Stimulated activated CD4-positive, alpha-beta T cell treated with anti-CD3 and anti-CD28 coated beads, TNF-alpha, amount 100 ng/mL, for 4 hours (primary cell): Measurements from ENCODE around the gene KBTBD12.

Source experiments
- DNase-seq, 3 experiments: peaks; one replicate each; pipeline ENCODE4 v3.0.0-alpha.2; 2020; ENCODE audit warnings: low read depth in 3 of 3

The KBTBD12 gene

GRCh38 chr3:127953091-127954035 is 38.3 kb downstream of the KBTBD12 start:
- DNase-seq, result no peak

GRCh38 chr3:127954640-127955039 is 39.6 kb downstream of the KBTBD12 start:
- no peak for DNase-seq

- DNase-seq, result no peak
Observed at GRCh38 chr3:127955728-127956127, 40.7 kb downstream of the KBTBD12 start.

GRCh38 chr3:127959041-127959440 is 44.0 kb downstream of the KBTBD12 start:
- no peak for DNase-seq

GRCh38 chr3:127959873-127960272 is 44.8 kb downstream of the KBTBD12 start:
- no peak for DNase-seq

- no peak for DNase-seq
Observed at GRCh38 chr3:127960421-127960965, 45.5 kb downstream of the KBTBD12 start.

- no peak for DNase-seq
Observed at GRCh38 chr3:127961124-127961523, 46.1 kb downstream of the KBTBD12 start.

GRCh38 chr3:127961963-127962362 is 46.9 kb downstream of the KBTBD12 start:
- no peak for DNase-seq

GRCh38 chr3:127962937-127963336 is 47.9 kb downstream of the KBTBD12 start:
- no peak for DNase-seq

GRCh38 chr3:127964053-127964452 is 49.0 kb downstream of the KBTBD12 start:
- no peak for DNase-seq

GRCh38 chr3:127964816-127965215 is 49.8 kb downstream of the KBTBD12 start:
- DNase-seq, result no peak

GRCh38 chr3:127967316-127967715 is 52.3 kb downstream of the KBTBD12 start:
- no peak for DNase-seq

GRCh38 chr3:127970966-127971592 is 56.0 kb downstream of the KBTBD12 start:
- no peak for DNase-seq

- no peak for DNase-seq
Observed at GRCh38 chr3:127974226-127974625, 59.2 kb downstream of the KBTBD12 start.

GRCh38 chr3:127975153-127976029 is 60.4 kb downstream of the KBTBD12 start:
- no peak for DNase-seq

- DNase-seq, result no peak
Observed at GRCh38 chr3:127978636-127979035, 63.6 kb downstream of the KBTBD12 start.

- no peak for DNase-seq
Observed at GRCh38 chr3:127979473-127979872, 64.4 kb downstream of the KBTBD12 start.

GRCh38 chr3:127981097-127981496 is 66.1 kb downstream of the KBTBD12 start:
- no peak for DNase-seq

GRCh38 chr3:127982155-127982554 is 67.1 kb downstream of the KBTBD12 start:
- no peak for DNase-seq

GRCh38 chr3:127984241-127984975 is 69.4 kb downstream of the KBTBD12 start:
- DNase-seq, result no peak

- DNase-seq, result no peak
Observed at GRCh38 chr3:127985216-127985615, 70.2 kb downstream of the KBTBD12 start.
